Measurements from ENCODE around the gene NALCN.

The NALCN gene

GRCh38 chr13:101317986-101318523 lies 98.3 kb downstream of the NALCN start:
- TF ChIP-seq, protein P1, sequence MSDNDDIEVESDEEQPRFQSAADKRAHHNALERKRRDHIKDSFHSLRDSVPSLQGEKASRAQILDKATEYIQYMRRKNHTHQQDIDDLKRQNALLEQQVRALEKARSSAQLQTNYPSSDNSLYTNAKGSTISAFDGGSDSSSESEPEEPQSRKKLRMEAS (IDR thresholded peaks at IDR 0.05) = no peak
- no peak for TF ChIP-seq TCF12 (IDR thresholded peaks at IDR 0.05; ENCODE audit: low read depth)
- no peak for TF ChIP-seq EP300 (IDR thresholded peaks at IDR 0.05; ENCODE audit: borderline replicate concordance)
- no peak for TF ChIP-seq NFIC (IDR thresholded peaks at IDR 0.05)
- TF ChIP-seq FOXM1 (IDR thresholded peaks at IDR 0.05; ENCODE audit: borderline replicate concordance, low read depth) = no peak
- no peak for TF ChIP-seq EGR1 (IDR thresholded peaks at IDR 0.05)
- no peak for TF ChIP-seq USF1 (IDR thresholded peaks at IDR 0.05)
- no peak for TF ChIP-seq ZBTB7A (IDR thresholded peaks at IDR 0.05; ENCODE audit: low read depth)
- TF ChIP-seq YY1 (IDR thresholded peaks at IDR 0.05; ENCODE audit: low read depth) = no peak
- no peak for TF ChIP-seq TAF1 (IDR thresholded peaks at IDR 0.05; ENCODE audit: low read depth)
- no peak for TF ChIP-seq CEBPB (IDR thresholded peaks at IDR 0.05)
- no peak for TF ChIP-seq CREB1 (IDR thresholded peaks at IDR 0.05; ENCODE audit: low read depth)
- TF ChIP-seq, protein P2, sequence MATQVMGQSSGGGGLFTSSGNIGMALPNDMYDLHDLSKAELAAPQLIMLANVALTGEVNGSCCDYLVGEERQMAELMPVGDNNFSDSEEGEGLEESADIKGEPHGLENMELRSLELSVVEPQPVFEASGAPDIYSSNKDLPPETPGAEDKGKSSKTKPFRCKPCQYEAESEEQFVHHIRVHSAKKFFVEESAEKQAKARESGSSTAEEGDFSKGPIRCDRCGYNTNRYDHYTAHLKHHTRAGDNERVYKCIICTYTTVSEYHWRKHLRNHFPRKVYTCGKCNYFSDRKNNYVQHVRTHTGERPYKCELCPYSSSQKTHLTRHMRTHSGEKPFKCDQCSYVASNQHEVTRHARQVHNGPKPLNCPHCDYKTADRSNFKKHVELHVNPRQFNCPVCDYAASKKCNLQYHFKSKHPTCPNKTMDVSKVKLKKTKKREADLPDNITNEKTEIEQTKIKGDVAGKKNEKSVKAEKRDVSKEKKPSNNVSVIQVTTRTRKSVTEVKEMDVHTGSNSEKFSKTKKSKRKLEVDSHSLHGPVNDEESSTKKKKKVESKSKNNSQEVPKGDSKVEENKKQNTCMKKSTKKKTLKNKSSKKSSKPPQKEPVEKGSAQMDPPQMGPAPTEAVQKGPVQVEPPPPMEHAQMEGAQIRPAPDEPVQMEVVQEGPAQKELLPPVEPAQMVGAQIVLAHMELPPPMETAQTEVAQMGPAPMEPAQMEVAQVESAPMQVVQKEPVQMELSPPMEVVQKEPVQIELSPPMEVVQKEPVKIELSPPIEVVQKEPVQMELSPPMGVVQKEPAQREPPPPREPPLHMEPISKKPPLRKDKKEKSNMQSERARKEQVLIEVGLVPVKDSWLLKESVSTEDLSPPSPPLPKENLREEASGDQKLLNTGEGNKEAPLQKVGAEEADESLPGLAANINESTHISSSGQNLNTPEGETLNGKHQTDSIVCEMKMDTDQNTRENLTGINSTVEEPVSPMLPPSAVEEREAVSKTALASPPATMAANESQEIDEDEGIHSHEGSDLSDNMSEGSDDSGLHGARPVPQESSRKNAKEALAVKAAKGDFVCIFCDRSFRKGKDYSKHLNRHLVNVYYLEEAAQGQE (IDR thresholded peaks at IDR 0.05; ENCODE audit: low read depth) = no peak
- no peak for TF ChIP-seq TEAD4 (IDR thresholded peaks at IDR 0.05)
- no peak for TF ChIP-seq RAD21 (IDR thresholded peaks at IDR 0.05; ENCODE audit: low read depth)

DNA sequence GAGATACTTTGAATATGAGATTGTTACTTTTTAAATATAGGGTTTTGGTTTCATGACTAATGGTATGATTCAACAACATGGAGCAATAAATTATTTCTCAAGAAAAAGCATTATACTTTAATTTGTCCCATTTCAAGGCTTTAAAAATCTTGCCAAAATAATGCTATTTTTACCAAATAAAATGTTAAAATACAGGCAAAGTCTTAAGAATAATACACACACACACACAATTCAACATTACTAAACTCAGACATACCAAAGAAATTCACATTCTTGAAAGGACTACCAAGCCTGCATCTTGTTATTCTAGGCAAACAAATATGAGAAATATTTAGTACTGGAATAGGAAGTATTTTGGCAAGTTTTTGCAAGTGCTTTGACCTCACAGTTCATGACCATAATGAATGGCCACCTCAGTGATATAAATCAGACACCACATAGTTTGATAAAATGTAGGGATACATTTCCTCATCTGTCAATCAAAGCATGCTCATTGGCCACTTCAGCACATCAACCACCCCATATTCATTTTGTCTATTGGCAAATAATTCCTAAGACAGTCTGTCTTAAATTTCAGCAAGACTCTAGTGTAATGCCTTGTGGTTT lies 107.2 kb downstream of the NALCN start:
- TF ChIP-seq USF1 (IDR thresholded peaks at IDR 0.05) (no peak), TEAD4 (IDR thresholded peaks at IDR 0.05) (no peak), EP300 (IDR thresholded peaks at IDR 0.05; ENCODE audit: borderline replicate concordance) (no peak), ZBTB7A (IDR thresholded peaks at IDR 0.05; ENCODE audit: low read depth) (no peak), RAD21 (IDR thresholded peaks at IDR 0.05; ENCODE audit: low read depth) (no peak), TAF1 (IDR thresholded peaks at IDR 0.05; ENCODE audit: low read depth) (no peak), FOXM1 (IDR thresholded peaks at IDR 0.05; ENCODE audit: borderline replicate concordance, low read depth) (no peak), CREB1 (IDR thresholded peaks at IDR 0.05; ENCODE audit: low read depth) (no peak), YY1 (IDR thresholded peaks at IDR 0.05; ENCODE audit: low read depth) (no peak), NFIC (IDR thresholded peaks at IDR 0.05) (no peak), EGR1 (IDR thresholded peaks at IDR 0.05) (no peak), CEBPB (IDR thresholded peaks at IDR 0.05) (no peak), TCF12 (IDR thresholded peaks at IDR 0.05; ENCODE audit: low read depth) (no peak)
- TF ChIP-seq, protein P2 (IDR thresholded peaks at IDR 0.05; ENCODE audit: low read depth) = no peak
- TF ChIP-seq, protein P1 (IDR thresholded peaks at IDR 0.05) = no peak

GRCh38 chr13:101308247-101309013 lies 107.9 kb downstream of the NALCN start:
- TF ChIP-seq TAF1 (IDR thresholded peaks at IDR 0.05; ENCODE audit: low read depth) (no peak), NFIC (IDR thresholded peaks at IDR 0.05) (no peak), USF1 (IDR thresholded peaks at IDR 0.05) (no peak), FOXM1 (IDR thresholded peaks at IDR 0.05; ENCODE audit: borderline replicate concordance, low read depth) (no peak), EP300 (IDR thresholded peaks at IDR 0.05; ENCODE audit: borderline replicate concordance) (no peak), TEAD4 (IDR thresholded peaks at IDR 0.05) (no peak), RAD21 (IDR thresholded peaks at IDR 0.05; ENCODE audit: low read depth) (no peak), CREB1 (IDR thresholded peaks at IDR 0.05; ENCODE audit: low read depth) (no peak), EGR1 (IDR thresholded peaks at IDR 0.05) (no peak)
- TF ChIP-seq, protein P2 (IDR thresholded peaks at IDR 0.05; ENCODE audit: low read depth) = no peak

Data from Ishikawa (cell line).